K562 (cell line): ENCODE measurements around the gene SCAMP5.

Experiments used
- EHMT2 ChIP-seq: fragments of 450-650 bp; IDR thresholded peaks from 2 replicates; pipeline ENCODE4 v1.6.1; 2018; ENCODE audit warnings: antibody characterized with exemption
- EZH2 ChIP-seq: IDR thresholded peaks from 2 replicates; pipeline ENCODE4 v1.6.1; 2012; ENCODE audit warnings: low read depth, mild to moderate bottlenecking, inconsistent platforms, low read length, borderline replicate concordance
- YY1 ChIP-seq, 3 experiments: IDR thresholded peaks; 2 replicates each; pipeline ENCODE4 v1.6.1; 2011; ENCODE audit warnings: low read length in 2 of 3, mild to moderate bottlenecking in 2 of 3, moderate library complexity in 2 of 3, borderline replicate concordance in 1 of 3, control low read depth in 1 of 3, low read depth in 1 of 3; ENCODE audit not compliant: insufficient read depth in 3 of 3, insufficient replicate concordance in 2 of 3, control insufficient read depth in 1 of 3, insufficient read length in 1 of 3; ENCODE audit errors: extremely low read depth in 1 of 3
- ZFP36 ChIP-seq: fragments of 150-350 bp; IDR thresholded peaks from 2 replicates; pipeline ENCODE4 v1.6.1; 2018; ENCODE audit warnings: low read length, low read depth; ENCODE audit not compliant: partially characterized antibody
- ZNF561 ChIP-seq: fragments of 450-650 bp; formaldehyde crosslinking; conservative IDR thresholded peaks from 2 replicates; pipeline ENCODE4 v1.4.0; 2020; ENCODE audit warnings: mild to moderate bottlenecking, moderate library complexity

GRCh38 chr15:74955796-74956647 lies 39.3 kb upstream of the SCAMP5 start:
- TF ChIP-seq EZH2 (no peak), YY1 (IDR thresholded peaks at IDR 0.05; ENCODE audit: borderline replicate concordance in 1 of 3, control insufficient read depth in 1 of 3, extremely low read depth in 1 of 3, insufficient read depth in 3 of 3, insufficient read length in 1 of 3, insufficient replicate concordance in 2 of 3, low read depth in 1 of 3, low read length in 2 of 3) (peak; percentile 33 to 86 (median 75)), ZNF561 (no peak), EHMT2 (0 out of 2 replicates have a peak, but pooled peaks have one; percentile 50), ZFP36 (no peak)
